GM13976 (cell line): ENCODE data around the gene CNKSR3.

Experiments
- DNase-seq: peaks from one replicate; pipeline ENCODE4 v3.0.0; 2012; ENCODE audit warnings: low spot score
- CTCF ChIP-seq: IDR thresholded peaks from 2 replicates; pipeline ENCODE4 v1.5.1; 2012; ENCODE audit warnings: borderline replicate concordance, mild to moderate bottlenecking; ENCODE audit not compliant: insufficient read depth; ENCODE audit errors: extremely low read depth, missing control alignments, control extremely low read depth
- in situ Hi-C: fragments of 300-500 bp; cut with MboI; formaldehyde crosslinking; loops from one replicate; pipeline ENCODE4 v1.12.0; 2022; ENCODE audit warnings: low sequenced_read_pairs, mixed read lengths, inconsistent platforms; ENCODE audit not compliant: unreplicated experiment

CNKSR3 gene

DNA sequence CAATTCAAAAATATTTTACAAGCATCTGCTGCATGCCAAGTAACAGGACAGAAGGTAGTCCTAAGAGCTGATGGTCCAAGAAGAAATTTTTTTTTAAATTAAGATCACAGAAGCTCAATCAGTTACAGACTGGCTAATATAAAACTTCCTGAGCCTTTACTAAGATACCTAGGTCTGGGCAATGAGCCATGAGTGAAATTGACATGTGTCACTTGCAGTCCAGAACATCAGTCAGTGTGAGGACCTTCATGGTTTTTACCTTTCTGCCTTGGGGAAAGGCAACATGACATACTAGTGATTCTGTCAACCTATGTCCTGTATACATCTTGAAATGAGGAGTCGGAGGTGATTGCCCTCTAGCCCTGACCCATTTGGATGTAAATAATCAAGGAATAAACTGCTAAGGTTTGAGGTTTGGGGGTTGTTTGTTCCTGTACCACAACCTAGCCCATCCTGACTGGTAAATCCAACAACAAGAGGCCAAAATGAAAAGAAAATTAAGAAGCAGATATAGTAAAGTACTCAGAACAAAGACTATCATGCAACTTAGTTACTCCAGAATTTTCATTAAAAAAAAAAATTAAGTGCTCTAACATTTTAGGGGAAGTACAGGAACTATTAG lies 70.0 kb downstream of the CNKSR3 start:
- DNase-seq: no peak
- TF ChIP-seq CTCF: no peak

DNA sequence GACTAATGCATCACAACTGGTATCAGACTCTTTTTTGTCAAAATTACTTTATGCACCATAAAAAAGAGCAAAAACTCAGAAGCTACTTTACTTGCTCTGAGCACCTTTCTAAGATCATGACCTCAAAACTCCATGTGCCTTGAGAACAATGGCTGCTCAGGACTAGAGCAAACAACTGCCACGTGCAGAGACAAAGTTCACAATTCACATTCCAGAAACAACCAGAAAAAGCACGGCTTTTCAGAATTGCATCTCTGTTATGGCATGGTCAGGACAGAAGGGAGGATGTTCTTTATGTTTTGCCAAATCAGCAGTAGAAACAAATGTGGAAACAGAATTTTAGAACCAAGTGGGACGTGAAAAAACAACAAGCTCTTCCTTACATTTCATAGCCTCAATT lies 70.5 kb downstream of the CNKSR3 start:
- TF ChIP-seq CTCF: no peak
- in situ Hi-C loops: no loop called here
- no peak for DNase-seq

More for the DNA sequence above, 70.0 kb downstream of the CNKSR3 start:
- in situ Hi-C loops: no loop called here

DNA sequence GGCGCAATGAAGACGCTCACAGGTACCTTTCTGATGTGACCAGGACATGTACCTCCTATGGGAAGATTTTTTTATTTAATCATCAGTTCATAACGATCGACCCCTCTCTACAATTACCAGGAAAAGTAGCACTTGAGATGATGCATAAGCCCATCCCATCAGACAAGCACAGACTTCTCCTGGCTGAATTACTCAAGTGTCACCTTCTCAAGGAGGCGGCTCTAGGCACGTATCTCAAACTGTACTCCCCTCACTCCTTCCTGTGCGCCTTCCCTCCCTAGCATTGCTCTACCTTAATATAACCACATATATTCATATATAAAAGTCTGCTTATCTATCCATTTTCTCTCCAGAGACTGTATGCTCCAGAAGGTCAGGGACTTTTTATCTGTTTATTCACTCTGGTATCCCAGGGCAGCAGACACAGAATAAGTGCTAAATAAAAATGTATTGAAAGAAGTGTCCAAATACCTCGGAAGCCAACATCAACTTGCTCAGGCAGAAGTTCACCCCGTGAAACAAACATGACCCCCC lies 71.5 kb downstream of the CNKSR3 start:
- TF ChIP-seq CTCF: no peak
- DNase-seq: no peak
- in situ Hi-C loops: no loop called here

- in situ Hi-C loops: no loop called here
These were observed 75.0 kb downstream of the CNKSR3 start for GRCh38 chr6:154435400-154435945.

DNA sequence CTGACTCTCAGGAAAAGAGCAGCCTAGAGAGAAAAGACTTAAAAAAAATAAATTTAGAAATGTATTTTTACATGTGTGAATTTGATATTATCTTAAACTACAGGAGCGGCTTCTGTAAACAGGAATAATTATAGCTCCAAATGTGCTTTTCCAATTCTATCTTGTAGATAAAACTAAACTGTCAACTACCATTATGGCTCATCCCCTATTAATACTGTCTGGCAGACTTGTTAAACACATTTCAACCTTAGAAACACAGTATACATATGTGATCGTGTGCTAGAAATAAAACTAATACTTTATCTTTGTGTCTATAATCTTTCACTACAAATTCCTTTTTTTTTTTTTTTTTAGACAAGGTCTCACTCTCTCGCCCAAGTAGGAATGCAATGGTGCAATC lies 75.8 kb downstream of the CNKSR3 start:
- in situ Hi-C loops: no loop called here
- TF ChIP-seq CTCF: no peak
- DNase-seq: no peak

More at GRCh38 chr6:154435400-154435945, 75.0 kb downstream of the CNKSR3 start:
- no peak for DNase-seq
- no peak for TF ChIP-seq CTCF

DNA sequence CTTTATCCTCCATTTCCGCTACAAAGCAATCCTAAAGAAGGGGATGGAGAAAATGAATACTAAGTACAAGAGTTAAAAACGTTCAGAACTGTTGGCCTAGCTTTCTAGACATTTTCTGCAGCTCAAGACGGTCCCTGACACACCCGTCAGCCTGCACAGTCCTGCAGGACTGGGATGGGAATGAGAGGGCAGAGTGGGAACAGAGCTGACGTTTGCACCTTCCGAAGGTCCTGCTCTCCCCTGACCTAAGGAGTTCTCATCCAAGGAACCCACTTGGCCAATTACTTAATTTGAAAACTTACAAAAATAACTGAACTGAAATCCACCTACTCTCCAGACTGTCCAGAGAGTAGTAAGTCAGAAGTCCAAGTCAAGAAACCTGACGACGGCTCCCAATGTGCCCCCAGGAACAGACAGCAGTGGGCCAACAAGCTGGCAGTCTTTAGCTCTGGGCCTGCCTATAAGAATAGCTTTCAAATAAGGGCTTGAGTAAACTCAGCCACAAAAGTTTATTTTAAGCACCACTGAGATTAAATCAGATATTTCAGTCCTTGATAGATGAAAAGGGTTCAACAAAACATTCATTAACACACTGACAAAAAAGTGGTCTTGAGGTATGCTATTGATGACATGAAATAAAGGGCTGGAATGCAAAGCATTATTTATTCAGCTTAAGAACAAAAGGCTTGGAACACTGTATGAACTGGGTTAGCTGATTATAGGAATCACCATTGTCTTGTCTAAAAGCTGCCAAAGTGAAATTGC lies 76.8 kb downstream of the CNKSR3 start:
- DNase-seq: no peak
- no peak for TF ChIP-seq CTCF
- in situ Hi-C loops: no loop called here
